Right atrium auricular region (tissue), 2 donors: ENCODE measurements around the gene ETAA1. TPM values are rescaled to one million over a fixed set of nuclear protein-coding genes. Genes with fewer than 3 reads are reported as not detected.

Experiments used
- DNase-seq: peaks from one replicate; pipeline ENCODE4 v3.0.0-alpha.2; 2019; ENCODE audit warnings: low spot score
- H3K27ac ChIP-seq, 2 donors: fragments of 200-600 bp; sonication (generic); 1 replicate in 1 of 2; 2 replicates in 1 of 2; pipeline ENCODE4 v1.5.1; 2016 to 2019
- H3K27me3 ChIP-seq, 2 donors: fragments of 200-600 bp; sonication (generic); one replicate each; pipeline versions ENCODE4 v1.5.1 to v1.6.0; 2017 to 2019
- H3K36me3 ChIP-seq: fragments of 200-600 bp; sonication (generic); one replicate; pipeline ENCODE4 v1.5.1; 2016
- H3K4me1 ChIP-seq, 2 donors: fragments of 200-600 bp; sonication (generic); one replicate each; pipeline versions ENCODE4 v1.5.1 to v1.6.0; 2017 to 2019
- H3K4me3 ChIP-seq, 2 donors: fragments of 200-600 bp; sonication (generic); 1 replicate in 1 of 2; 2 replicates in 1 of 2; pipeline ENCODE4 v1.5.1; 2017 to 2019; ENCODE audit warnings: mild to moderate bottlenecking in 1 of 2, moderate library complexity in 1 of 2
- H3K9me3 ChIP-seq, 2 donors: fragments of 200-600 bp; sonication (generic); one replicate each; pipeline ENCODE4 v1.5.1; 2019
- total RNA-seq, 2 donors: library from RNA; depleted of rRNA; stranded (reverse); fragments of >200 nt; gene quantifications; one replicate each; pipeline ENCODE4 v1.1.0, GENCODE V29; 2016
- TF ChIP-seq, protein P1 (sequence below), 2 donors: fragments of 200-600 bp; sonication (generic); IDR thresholded peaks; one replicate each; pipeline ENCODE4 v1.5.1; 2019; ENCODE audit warnings: antibody characterized with exemption in 2 of 2

ETAA1 gene
- total RNA-seq, 2 donors from 2014 or later, result 7.0 to 7.7 TPM

GRCh38 chr2:67438337-67438736, 41.2 kb downstream of the ETAA1 start:
- no peaks in the 10 kb centered on the region for H3K27me3 ChIP-seq
- no peak overlapping the region for H3K27ac ChIP-seq
- TF ChIP-seq, protein P1, sequence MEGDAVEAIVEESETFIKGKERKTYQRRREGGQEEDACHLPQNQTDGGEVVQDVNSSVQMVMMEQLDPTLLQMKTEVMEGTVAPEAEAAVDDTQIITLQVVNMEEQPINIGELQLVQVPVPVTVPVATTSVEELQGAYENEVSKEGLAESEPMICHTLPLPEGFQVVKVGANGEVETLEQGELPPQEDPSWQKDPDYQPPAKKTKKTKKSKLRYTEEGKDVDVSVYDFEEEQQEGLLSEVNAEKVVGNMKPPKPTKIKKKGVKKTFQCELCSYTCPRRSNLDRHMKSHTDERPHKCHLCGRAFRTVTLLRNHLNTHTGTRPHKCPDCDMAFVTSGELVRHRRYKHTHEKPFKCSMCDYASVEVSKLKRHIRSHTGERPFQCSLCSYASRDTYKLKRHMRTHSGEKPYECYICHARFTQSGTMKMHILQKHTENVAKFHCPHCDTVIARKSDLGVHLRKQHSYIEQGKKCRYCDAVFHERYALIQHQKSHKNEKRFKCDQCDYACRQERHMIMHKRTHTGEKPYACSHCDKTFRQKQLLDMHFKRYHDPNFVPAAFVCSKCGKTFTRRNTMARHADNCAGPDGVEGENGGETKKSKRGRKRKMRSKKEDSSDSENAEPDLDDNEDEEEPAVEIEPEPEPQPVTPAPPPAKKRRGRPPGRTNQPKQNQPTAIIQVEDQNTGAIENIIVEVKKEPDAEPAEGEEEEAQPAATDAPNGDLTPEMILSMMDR (IDR thresholded peaks at IDR 0.05), result no peak
- H3K36me3 ChIP-seq, result no peaks in the 10 kb centered on the region
- H3K4me1 ChIP-seq, result no peaks in the 10 kb centered on the region
- H3K4me3 ChIP-seq, result no peak overlapping the region
- no peak for DNase-seq
- no peaks in the 10 kb centered on the region for H3K9me3 ChIP-seq

GRCh38 chr2:67445652-67446268, 48.6 kb downstream of the ETAA1 start:
- H3K4me3 ChIP-seq, result no peak overlapping the region
- DNase-seq, result no peak
- H3K27me3 ChIP-seq, result no peaks in the 10 kb centered on the region
- no peaks in the 10 kb centered on the region for H3K4me1 ChIP-seq
- no peaks in the 10 kb centered on the region for H3K9me3 ChIP-seq
- TF ChIP-seq, protein P1 (IDR thresholded peaks at IDR 0.05), result no peak
- H3K36me3 ChIP-seq, result no peaks in the 10 kb centered on the region
- no peak overlapping the region for H3K27ac ChIP-seq

GRCh38 chr2:67446491-67446911, 49.4 kb downstream of the ETAA1 start:
- TF ChIP-seq, protein P1 (IDR thresholded peaks at IDR 0.05), result no peak
- Histone ChIP-seq H3K4me1 (no peaks in the 10 kb centered on the region), H3K27me3 (no peaks in the 10 kb centered on the region), H3K9me3 (no peaks in the 10 kb centered on the region), H3K27ac (peak overlapping the region in 1 of 2 donors; percentile 24), H3K4me3 (no peak overlapping the region), H3K36me3 (no peaks in the 10 kb centered on the region)
- DNase-seq, result no peak

- no peaks in the 10 kb centered on the region for H3K36me3 ChIP-seq
- no peaks in the 10 kb centered on the region for H3K27me3 ChIP-seq
- H3K4me3 ChIP-seq, result no peak overlapping the region
- no peaks in the 10 kb centered on the region for H3K4me1 ChIP-seq
- DNase-seq, result no peak
- TF ChIP-seq, protein P1 (IDR thresholded peaks at IDR 0.05), result no peak
- H3K27ac ChIP-seq, result peak overlapping the region in 1 of 2 donors; percentile 31
- no peaks in the 10 kb centered on the region for H3K9me3 ChIP-seq
Observed at GRCh38 chr2:67448648-67449047, 51.5 kb downstream of the ETAA1 start.

DNA sequence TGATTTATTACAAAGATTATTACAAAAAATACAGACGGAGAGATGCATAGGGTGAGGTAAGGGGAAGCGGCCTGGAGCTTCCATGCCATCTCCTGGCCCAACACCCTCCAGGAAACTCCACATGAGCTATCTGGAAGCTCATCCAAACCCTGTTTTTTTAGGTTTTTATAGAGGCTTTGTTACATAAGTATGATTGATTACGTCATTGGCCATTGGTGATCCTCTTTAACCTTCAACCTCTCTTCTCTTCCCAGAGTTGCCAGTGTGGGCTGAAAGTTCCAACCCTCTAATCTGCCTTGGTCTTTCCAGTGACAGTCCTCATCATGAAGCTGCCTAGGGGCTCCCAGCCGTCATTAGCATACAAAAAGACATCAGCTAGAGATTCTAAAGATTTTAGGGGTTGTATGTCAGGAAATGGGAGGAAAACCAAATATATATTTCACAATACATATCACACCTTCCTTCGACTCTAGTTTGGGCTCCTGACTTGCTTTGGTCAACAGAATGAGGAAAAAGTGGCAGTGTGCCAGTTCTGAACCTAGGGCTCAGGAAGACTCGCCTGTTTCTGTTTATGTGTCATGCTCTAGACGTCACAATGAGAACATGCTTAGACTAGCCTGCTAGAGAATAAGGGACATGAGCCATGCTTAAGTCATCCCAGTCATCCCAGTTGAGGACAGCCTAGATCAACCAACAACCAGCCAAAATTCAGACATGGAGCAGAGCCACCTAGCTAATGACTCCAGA, 54.1 kb downstream of the ETAA1 start:
- Histone ChIP-seq H3K9me3 (no peaks in the 10 kb centered on the region), H3K36me3 (no peaks in the 10 kb centered on the region), H3K4me3 (no peak overlapping the region), H3K27me3 (no peaks in the 10 kb centered on the region), H3K27ac (no peak overlapping the region), H3K4me1 (no peaks in the 10 kb centered on the region)
- TF ChIP-seq, protein P1 (IDR thresholded peaks at IDR 0.05), result no peak
- no peak for DNase-seq
